GM19193 (cell line): Measurements from ENCODE around the gene SNRPD1.

Source experiments
- POLR2A ChIP-seq: IDR thresholded peaks from 4 replicates; pipeline ENCODE4 v1.6.1; 2011; ENCODE audit not compliant: insufficient read depth, insufficient read length; ENCODE audit errors: extremely low read depth

The SNRPD1 gene

GRCh38 chr18:21678859-21679258 lies 66.7 kb downstream of the SNRPD1 start:
- TF ChIP-seq POLR2A, result no peak

DNA sequence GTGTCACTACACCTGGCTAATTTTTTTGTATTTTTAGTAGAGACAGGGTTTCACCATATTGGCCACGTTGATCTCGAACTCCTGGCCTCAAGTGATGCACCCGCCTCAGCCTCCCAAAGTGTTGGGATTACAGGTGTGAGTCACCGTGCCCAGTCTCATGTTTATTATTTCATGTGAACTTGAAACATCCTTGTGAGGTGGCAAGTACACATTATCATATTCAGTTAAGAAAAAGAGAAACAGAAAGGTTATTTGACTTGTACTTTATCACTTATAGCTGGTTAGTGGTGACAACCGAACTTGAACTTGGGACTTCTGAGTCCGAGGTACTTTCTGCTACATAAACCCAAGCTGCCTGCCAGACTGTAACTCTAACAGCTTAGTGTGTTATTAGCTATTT lies 68.0 kb downstream of the SNRPD1 start:
- TF ChIP-seq POLR2A, result no peak

DNA sequence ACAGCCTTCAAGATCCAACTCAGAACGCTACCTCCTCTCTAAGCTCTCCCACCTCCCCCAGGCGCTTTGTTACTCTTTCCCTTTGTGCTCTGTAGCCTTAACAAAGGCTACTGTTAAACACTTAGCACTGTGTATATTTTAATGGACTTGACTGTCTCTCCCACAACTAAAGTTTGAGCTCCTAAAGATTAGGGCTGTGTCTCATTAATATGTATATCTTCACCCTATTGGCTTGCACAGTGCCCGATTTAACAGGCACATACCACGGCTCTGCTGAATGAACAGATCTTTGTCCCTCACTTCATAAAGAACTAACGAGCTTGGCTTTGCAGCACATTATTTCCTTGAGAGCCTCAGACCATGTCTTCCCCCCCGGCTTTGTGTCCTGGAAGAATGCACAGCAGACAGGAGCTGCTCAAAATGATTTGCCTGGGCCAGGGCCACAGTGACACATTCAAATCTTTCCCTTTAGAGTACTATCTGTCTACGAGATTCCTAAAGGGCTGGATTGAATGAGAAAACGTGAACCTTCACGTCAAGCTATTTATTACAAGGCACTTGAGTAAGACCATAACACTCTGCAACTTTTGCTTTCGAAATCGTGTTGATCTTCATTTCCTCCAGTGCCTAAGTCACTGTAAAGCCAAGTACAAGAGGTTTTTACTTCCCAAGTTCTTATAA lies 70.4 kb downstream of the SNRPD1 start:
- TF ChIP-seq POLR2A, result no peak
